OCI-LY7 (cell line): ENCODE measurements around the gene ENTPD6. TPM values are rescaled to one million over a fixed set of nuclear protein-coding genes. Genes with fewer than 3 reads are reported as not detected.

Source experiments
- BruUV-seq: library from RNA; stranded (reverse); fragments of 400-500 nt; replicated peaks from 2 replicates; lab custom pipeline; 2021; lab: Mats Ljungman, UMichigan
- CTCF ChIA-PET: fragments of 300-600 bp; sonication (Branson Sonifier 250); formaldehyde crosslinking; loops from one replicate; lab custom pipeline; 2022; ENCODE audit warnings: antibody characterized with exemption; ENCODE audit not compliant: unreplicated experiment; lab: Charles Lee
- POLR2A ChIA-PET: fragments of 300-600 bp; sonication (Branson Sonifier 250); formaldehyde crosslinking; loops from one replicate; lab custom pipeline; 2022; ENCODE audit warnings: antibody characterized with exemption; lab: Charles Lee
- DNase-seq: peaks from one replicate; pipeline ENCODE4 v3.0.0-alpha.2; 2015; ENCODE audit warnings: low spot score
- H2AFZ ChIP-seq: fragments of 200-600 bp; sonication (generic), shearing (Covaris generic); 2 replicates; pipeline ENCODE4 v1.6.1; 2014; ENCODE audit warnings: mild to moderate bottlenecking, antibody characterized with exemption, low read length, moderate library complexity
- H3K27ac ChIP-seq: fragments of 200-600 bp; sonication (generic); 2 replicates; pipeline ENCODE4 v1.5.1; 2014; ENCODE audit warnings: mixed run types, low read depth, mild to moderate bottlenecking, moderate library complexity, low read length, inconsistent platforms; ENCODE audit not compliant: poor library complexity, severe bottlenecking
- H3K36me3 ChIP-seq: fragments of 200-600 bp; sonication (generic); 2 replicates; pipeline ENCODE4 v1.6.1; 2014; ENCODE audit warnings: mild to moderate bottlenecking, antibody characterized with exemption, low read length, moderate library complexity, mixed read lengths; ENCODE audit not compliant: insufficient read depth
- H3K4me1 ChIP-seq: fragments of 200-600 bp; sonication (generic); 2 replicates; pipeline ENCODE4 v1.5.1; 2014; ENCODE audit warnings: mild to moderate bottlenecking, low read length; ENCODE audit not compliant: insufficient read depth, poor library complexity, severe bottlenecking
- H3K4me2 ChIP-seq: fragments of 200-600 bp; sonication (generic); 2 replicates; pipeline ENCODE4 v1.6.1; 2014; ENCODE audit warnings: mild to moderate bottlenecking, low read length
- H3K4me3 ChIP-seq: fragments of 200-600 bp; sonication (generic); 2 replicates; pipeline ENCODE4 v1.5.1; 2014; ENCODE audit warnings: mild to moderate bottlenecking, low read depth, low read length; ENCODE audit not compliant: poor library complexity, severe bottlenecking
- H3K79me2 ChIP-seq: fragments of 200-600 bp; sonication (generic); 2 replicates; pipeline ENCODE4 v1.6.1; 2016; ENCODE audit warnings: low read depth, mild to moderate bottlenecking, low read length, moderate library complexity, mixed read lengths; ENCODE audit not compliant: insufficient read depth
- H3K9me2 ChIP-seq: fragments of 200-600 bp; sonication (generic); 2 replicates; pipeline ENCODE4 v1.6.1; 2016; ENCODE audit warnings: mild to moderate bottlenecking, low read length, mixed read lengths; ENCODE audit not compliant: insufficient read depth
- H3K9me3 ChIP-seq: fragments of 200-600 bp; sonication (generic); 2 replicates; pipeline ENCODE4 v1.6.1; 2014; ENCODE audit warnings: mild to moderate bottlenecking, mixed run types, low read length, mixed read lengths
- H4K20me1 ChIP-seq: fragments of 200-600 bp; sonication (generic); 2 replicates; pipeline ENCODE4 v1.6.1; 2014; ENCODE audit warnings: mild to moderate bottlenecking, antibody characterized with exemption, low read length, moderate library complexity, mixed read lengths; ENCODE audit not compliant: insufficient read depth
- EZH2phosphoT487 ChIP-seq: fragments of 200-600 bp; sonication (generic); IDR thresholded peaks from 2 replicates; pipeline ENCODE4 v1.6.1; 2018; ENCODE audit warnings: low read depth, borderline replicate concordance, mild to moderate bottlenecking, mixed run types, antibody characterized with exemption, low read length, moderate library complexity, mixed read lengths
- intact Hi-C: fragments of 100-400 bp; cut with micrococcal nuclease; formaldehyde crosslinking; loops from one replicate; pipeline ENCODE4 v1.10.0; 2022; ENCODE audit not compliant: unreplicated experiment
- total RNA-seq, 2 experiments: library from RNA; depleted of rRNA in 1 of 2; stranded (reverse); fragments of >200 nt in 1 of 2; shearing (Covaris generic) in 1 of 2; gene quantifications; 2 replicates each; pipeline ENCODE4 v1.2.3, GENCODE V29; 2014 to 2022
- TF ChIP-seq, protein P1 (sequence below): fragments of 200-600 bp; sonication (generic); conservative IDR thresholded peaks from 2 replicates; pipeline ENCODE4 v1.5.1; 2014; ENCODE audit warnings: mild to moderate bottlenecking, antibody characterized with exemption, low read length, moderate library complexity, mixed read lengths

The ENTPD6 gene
- total RNA-seq, 2 experiments from 2014 or later: 4.2 TPM; not detected in 1

DNA sequence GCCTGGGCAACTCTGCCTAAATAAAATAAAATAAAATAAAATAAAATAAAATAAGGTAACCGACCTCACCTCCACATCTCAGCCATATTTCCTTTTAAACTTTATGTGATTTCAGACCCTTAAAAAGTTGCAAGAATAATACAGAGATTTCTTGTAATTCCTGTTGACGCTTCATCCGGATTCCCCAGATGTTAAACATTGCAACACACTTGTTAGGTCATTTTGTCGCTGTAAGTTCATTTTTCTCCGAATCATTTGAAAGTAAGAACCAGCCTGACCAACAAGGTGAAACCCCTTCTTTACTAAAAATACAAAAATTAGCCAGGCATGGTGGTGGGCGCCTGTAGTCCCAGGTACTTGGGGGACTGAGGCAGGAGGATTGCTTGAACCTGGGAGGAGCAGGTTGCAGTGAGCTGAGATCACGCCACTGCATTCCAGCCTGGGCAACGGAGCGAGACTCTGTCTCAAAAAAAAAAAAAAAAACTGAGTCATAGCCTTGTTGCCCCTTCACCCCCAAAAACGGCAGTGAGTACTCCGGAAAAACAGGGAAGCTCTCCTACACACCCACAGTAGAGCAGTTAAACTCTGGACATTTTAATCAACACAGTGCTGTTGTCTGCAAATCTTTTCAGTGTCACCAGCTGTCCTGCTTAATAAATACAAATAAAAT lies 58.2 kb downstream of the ENTPD6 start:
- intact Hi-C loops: no loop called here
- no peak for TF ChIP-seq EZH2phosphoT487
- TF ChIP-seq, protein P1, sequence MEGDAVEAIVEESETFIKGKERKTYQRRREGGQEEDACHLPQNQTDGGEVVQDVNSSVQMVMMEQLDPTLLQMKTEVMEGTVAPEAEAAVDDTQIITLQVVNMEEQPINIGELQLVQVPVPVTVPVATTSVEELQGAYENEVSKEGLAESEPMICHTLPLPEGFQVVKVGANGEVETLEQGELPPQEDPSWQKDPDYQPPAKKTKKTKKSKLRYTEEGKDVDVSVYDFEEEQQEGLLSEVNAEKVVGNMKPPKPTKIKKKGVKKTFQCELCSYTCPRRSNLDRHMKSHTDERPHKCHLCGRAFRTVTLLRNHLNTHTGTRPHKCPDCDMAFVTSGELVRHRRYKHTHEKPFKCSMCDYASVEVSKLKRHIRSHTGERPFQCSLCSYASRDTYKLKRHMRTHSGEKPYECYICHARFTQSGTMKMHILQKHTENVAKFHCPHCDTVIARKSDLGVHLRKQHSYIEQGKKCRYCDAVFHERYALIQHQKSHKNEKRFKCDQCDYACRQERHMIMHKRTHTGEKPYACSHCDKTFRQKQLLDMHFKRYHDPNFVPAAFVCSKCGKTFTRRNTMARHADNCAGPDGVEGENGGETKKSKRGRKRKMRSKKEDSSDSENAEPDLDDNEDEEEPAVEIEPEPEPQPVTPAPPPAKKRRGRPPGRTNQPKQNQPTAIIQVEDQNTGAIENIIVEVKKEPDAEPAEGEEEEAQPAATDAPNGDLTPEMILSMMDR: no peak
- POLR2A ChIA-PET: interaction anchor here (0.7 to 1.3 kb wide), 2 partner anchors 9 to 17 kb away, joined by 4 to 5 read pairs; no protein-coding TSS in a partner anchor
- BruUV-seq: no TSS peak
- Histone ChIP-seq H3K9me2 (no peaks in the 10 kb centered on the region), H4K20me1 (peaks cover 12% of the 10 kb centered on the region), H3K27ac (no peak overlapping the region), H3K4me1 (peaks cover 9% of the 10 kb centered on the region), H3K9me3 (no peaks in the 10 kb centered on the region), H2AFZ (no peak overlapping the region), H3K4me3 (no peak overlapping the region), H3K4me2 (no peak overlapping the region), H3K79me2 (no peaks in the 10 kb centered on the region), H3K36me3 (no peaks in the 10 kb centered on the region)
- CTCF ChIA-PET: no interaction called here
- no peak for DNase-seq

DNA sequence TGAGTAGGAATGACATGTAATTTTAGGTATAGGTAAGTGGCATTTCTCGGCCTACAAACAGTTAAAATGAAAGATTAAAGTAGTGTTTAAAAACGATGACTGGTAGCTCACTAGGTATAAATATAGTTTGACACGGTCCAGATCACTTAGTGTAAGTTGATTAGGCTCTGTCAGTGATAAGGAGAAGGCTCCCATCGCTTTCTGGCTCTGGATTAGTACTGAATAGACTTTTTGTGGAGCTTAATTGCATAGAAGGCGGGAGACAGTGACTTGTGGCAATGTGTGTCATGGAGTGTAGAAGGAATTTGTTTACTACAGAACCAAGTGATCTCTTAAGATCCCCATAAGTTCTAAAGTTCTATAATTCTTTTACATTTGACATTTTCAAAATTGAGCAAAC lies 59.1 kb downstream of the ENTPD6 start:
- Histone ChIP-seq H3K4me3 (no peak overlapping the region), H3K4me1 (peaks cover under 1% of the 10 kb centered on the region), H4K20me1 (peaks cover 4% of the 10 kb centered on the region; the same call in 1 of the 2 replicates), H3K36me3 (no peaks in the 10 kb centered on the region), H3K9me3 (no peaks in the 10 kb centered on the region), H2AFZ (no peak overlapping the region), H3K27ac (no peak overlapping the region), H3K9me2 (no peaks in the 10 kb centered on the region), H3K4me2 (no peak overlapping the region), H3K79me2 (no peaks in the 10 kb centered on the region)
- ChIA-PET POLR2A (interaction anchor here (0.6 to 1.3 kb wide), 3 partner anchors 16 to 368 kb away, joined by 3 to 4 read pairs (median 4); no protein-coding TSS in a partner anchor), CTCF (no interaction called here)
- intact Hi-C loops: no loop called here
- BruUV-seq: no TSS peak
- no peak for DNase-seq
- TF ChIP-seq, protein P1: no peak
- no peak for TF ChIP-seq EZH2phosphoT487
